Osteocyte (in vitro differentiated cells): Measurements from ENCODE around the gene CENPU. TPM values are rescaled to one million over a fixed set of nuclear protein-coding genes. Genes with fewer than 3 reads are reported as not detected.

Experiments used
- DNase-seq: peaks from one replicate; pipeline ENCODE4 v3.0.0; 2021; ENCODE audit warnings: mixed read lengths; ENCODE audit not compliant: unreplicated experiment; ENCODE audit errors: extremely low spot score
- H3K27ac Mint-ChIP-seq: one replicate; pipeline ENCODE4 v1.8.0; 2021; ENCODE audit warnings: mild to moderate bottlenecking, mixed read lengths; ENCODE audit not compliant: unreplicated experiment
- H3K27me3 Mint-ChIP-seq: one replicate; pipeline ENCODE4 v1.8.0; 2021; ENCODE audit warnings: mixed read lengths; ENCODE audit not compliant: unreplicated experiment
- H3K36me3 Mint-ChIP-seq: one replicate; pipeline ENCODE4 v1.8.0; 2021; ENCODE audit warnings: mixed read lengths; ENCODE audit not compliant: unreplicated experiment
- H3K4me1 Mint-ChIP-seq: one replicate; pipeline ENCODE4 v1.8.0; 2021; ENCODE audit warnings: mixed read lengths; ENCODE audit not compliant: unreplicated experiment
- H3K4me3 Mint-ChIP-seq: one replicate; pipeline ENCODE4 v1.8.0; 2021; ENCODE audit warnings: mild to moderate bottlenecking, moderate library complexity, mixed read lengths; ENCODE audit not compliant: unreplicated experiment
- H3K9me3 Mint-ChIP-seq: one replicate; pipeline ENCODE4 v1.8.0; 2021; ENCODE audit warnings: mixed read lengths; ENCODE audit not compliant: unreplicated experiment
- CTCF ChIP-seq: fragments of 200-600 bp; sonication (generic); IDR thresholded peaks from 2 replicates; pipeline ENCODE4 v1.5.0; 2021; ENCODE audit warnings: antibody characterized with exemption, mild to moderate bottlenecking, moderate library complexity
- total RNA-seq: library from RNA; stranded (reverse); gene quantifications from 2 replicates; pipeline ENCODE4 v1.2.1, GENCODE V29; 2021

CENPU gene
- total RNA-seq, 1 donor from 2014 or later: 6.9 TPM

- H3K4me3 Mint-ChIP-seq: no peak overlapping the region
- H3K9me3 Mint-ChIP-seq: no peaks in the 10 kb centered on the region
- H3K36me3 Mint-ChIP-seq: peaks cover 9% of the 10 kb centered on the region
- H3K27ac Mint-ChIP-seq: no peak overlapping the region
- no peaks in the 10 kb centered on the region for H3K27me3 Mint-ChIP-seq
- DNase-seq: no peak
- TF ChIP-seq CTCF: no peak
- no peaks in the 10 kb centered on the region for H3K4me1 Mint-ChIP-seq
Measured at GRCh38 chr4:184680698-184681097, 53.2 kb downstream of the CENPU start.

GRCh38 chr4:184675821-184676492, 57.9 kb downstream of the CENPU start:
- Mint-ChIP-seq H3K4me1 (no peaks in the 10 kb centered on the region), H3K27ac (no peak overlapping the region), H3K9me3 (no peaks in the 10 kb centered on the region), H3K27me3 (no peaks in the 10 kb centered on the region), H3K36me3 (peaks cover 14% of the 10 kb centered on the region), H3K4me3 (no peak overlapping the region)
- TF ChIP-seq CTCF: no peak
- no peak for DNase-seq

- no peaks in the 10 kb centered on the region for H3K9me3 Mint-ChIP-seq
- no peak for TF ChIP-seq CTCF
- H3K4me1 Mint-ChIP-seq: no peaks in the 10 kb centered on the region
- H3K27me3 Mint-ChIP-seq: no peaks in the 10 kb centered on the region
- no peak overlapping the region for H3K4me3 Mint-ChIP-seq
- peaks cover 14% of the 10 kb centered on the region for H3K36me3 Mint-ChIP-seq
- no peak overlapping the region for H3K27ac Mint-ChIP-seq
- no peak for DNase-seq
Measured at GRCh38 chr4:184675018-184675417, 58.9 kb downstream of the CENPU start.

GRCh38 chr4:184674011-184674410, 59.9 kb downstream of the CENPU start:
- DNase-seq: no peak
- Mint-ChIP-seq H3K36me3 (peaks cover 17% of the 10 kb centered on the region), H3K27ac (no peak overlapping the region), H3K27me3 (no peaks in the 10 kb centered on the region), H3K9me3 (no peaks in the 10 kb centered on the region), H3K4me1 (no peaks in the 10 kb centered on the region), H3K4me3 (no peak overlapping the region)
- no peak for TF ChIP-seq CTCF

GRCh38 chr4:184672741-184673140, 61.2 kb downstream of the CENPU start:
- Mint-ChIP-seq H3K36me3 (peaks cover 26% of the 10 kb centered on the region), H3K4me1 (no peaks in the 10 kb centered on the region), H3K27ac (no peak overlapping the region), H3K9me3 (no peaks in the 10 kb centered on the region), H3K27me3 (no peaks in the 10 kb centered on the region), H3K4me3 (no peak overlapping the region)
- no peak for TF ChIP-seq CTCF
- no peak for DNase-seq
